CD4-positive, alpha-beta T cell treated with Interleukin-17A for 1 hour (primary cell): Measurements from ENCODE around the gene HPCAL1.
A peak's percentile ranks its signal among the peaks of the same experiment; 100 is the strongest.
"Not testable (repeated sequence)": the region's sequence is repeated elsewhere in the genome, so short reads cannot be mapped to it uniquely, and the experiment has no call there.

ENCODE experiments used
- DNase-seq: peaks from one replicate; pipeline ENCODE4 v3.0.0-alpha.2; 2020

HPCAL1 gene

GRCh38 chr2:10448576-10449485, 146.1 kb downstream of the HPCAL1 start:
- DNase-seq: peak; percentile 94

- DNase-seq: no peak
Observed at GRCh38 chr2:10449486-10449831, 146.8 kb downstream of the HPCAL1 start.

GRCh38 chr2:10449838-10450691, 147.4 kb downstream of the HPCAL1 start:
- DNase-seq: no peak

- no peak for DNase-seq
Observed at GRCh38 chr2:10451819-10452218, 149.1 kb downstream of the HPCAL1 start.

GRCh38 chr2:10452312-10452711, 149.6 kb downstream of the HPCAL1 start:
- no peak for DNase-seq

- no peak for DNase-seq
Observed at GRCh38 chr2:10452956-10453904, 150.5 kb downstream of the HPCAL1 start.

- DNase-seq: no peak
Observed at GRCh38 chr2:10453905-10454298, 151.2 kb downstream of the HPCAL1 start.

GRCh38 chr2:10454505-10454904, 151.8 kb downstream of the HPCAL1 start:
- DNase-seq: no peak

GRCh38 chr2:10457195-10457594, 154.5 kb downstream of the HPCAL1 start:
- DNase-seq: not testable (repeated sequence)

- no peak for DNase-seq
Observed at GRCh38 chr2:10457846-10458598, 155.3 kb downstream of the HPCAL1 start.

GRCh38 chr2:10460366-10460796, 157.7 kb downstream of the HPCAL1 start:
- DNase-seq: no peak

GRCh38 chr2:10462178-10463083, 159.7 kb downstream of the HPCAL1 start:
- no peak for DNase-seq

- no peak for DNase-seq
Observed at GRCh38 chr2:10465910-10466309, 163.2 kb downstream of the HPCAL1 start.

GRCh38 chr2:10466801-10467200, 164.1 kb downstream of the HPCAL1 start:
- DNase-seq: no peak

GRCh38 chr2:10467401-10467800, 164.7 kb downstream of the HPCAL1 start:
- no peak for DNase-seq

- no peak for DNase-seq
Observed at GRCh38 chr2:10469301-10469700, 166.6 kb downstream of the HPCAL1 start.

GRCh38 chr2:10469955-10470608, 167.4 kb downstream of the HPCAL1 start:
- DNase-seq: no peak

GRCh38 chr2:10471046-10471571, 168.4 kb downstream of the HPCAL1 start:
- DNase-seq: no peak

- no peak for DNase-seq
Observed at GRCh38 chr2:10471955-10472354, 169.3 kb downstream of the HPCAL1 start.
